Thyroid gland (tissue), 4 donors: ENCODE results near the gene PYDC2.

ENCODE experiments used
- POLR2A ChIP-seq, 2 donors: fragments of 450-650 bp; IDR thresholded peaks; one replicate each; pipeline ENCODE4 v1.6.1; 2017; ENCODE audit warnings: antibody characterized with exemption in 2 of 2, mild to moderate bottlenecking in 2 of 2, moderate library complexity in 1 of 2
- TF ChIP-seq, protein P1 (sequence below), 6 experiments: fragments of 200-600 bp in 3 of 6; fragments of 450-650 bp in 3 of 6; sonication (generic) in 3 of 6; IDR thresholded peaks; one replicate each; pipeline ENCODE4 v1.5.1; 2016 to 2019; ENCODE audit warnings: antibody characterized with exemption in 6 of 6, mild to moderate bottlenecking in 2 of 6, inconsistent platforms in 1 of 6, moderate library complexity in 1 of 6

DNA sequence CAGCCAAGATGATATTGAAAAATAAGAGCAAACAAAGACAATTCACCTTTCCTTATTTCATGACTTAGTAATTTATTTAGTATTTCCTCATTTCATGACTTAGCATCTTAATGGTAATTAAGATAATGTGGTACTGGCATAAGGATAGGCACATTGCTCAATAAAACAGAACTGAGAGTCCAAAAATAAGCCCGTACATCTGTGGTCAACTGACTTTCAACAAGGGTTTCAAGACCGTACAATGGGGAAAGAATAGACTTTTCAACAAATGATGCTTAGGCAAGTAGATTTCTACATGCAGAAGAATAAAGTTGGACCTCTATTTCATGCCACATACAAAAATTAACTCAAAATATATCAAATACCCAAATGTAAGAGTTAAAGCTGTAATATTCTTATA lies 603 bp upstream of the PYDC2 start:
- TF ChIP-seq, protein P1, sequence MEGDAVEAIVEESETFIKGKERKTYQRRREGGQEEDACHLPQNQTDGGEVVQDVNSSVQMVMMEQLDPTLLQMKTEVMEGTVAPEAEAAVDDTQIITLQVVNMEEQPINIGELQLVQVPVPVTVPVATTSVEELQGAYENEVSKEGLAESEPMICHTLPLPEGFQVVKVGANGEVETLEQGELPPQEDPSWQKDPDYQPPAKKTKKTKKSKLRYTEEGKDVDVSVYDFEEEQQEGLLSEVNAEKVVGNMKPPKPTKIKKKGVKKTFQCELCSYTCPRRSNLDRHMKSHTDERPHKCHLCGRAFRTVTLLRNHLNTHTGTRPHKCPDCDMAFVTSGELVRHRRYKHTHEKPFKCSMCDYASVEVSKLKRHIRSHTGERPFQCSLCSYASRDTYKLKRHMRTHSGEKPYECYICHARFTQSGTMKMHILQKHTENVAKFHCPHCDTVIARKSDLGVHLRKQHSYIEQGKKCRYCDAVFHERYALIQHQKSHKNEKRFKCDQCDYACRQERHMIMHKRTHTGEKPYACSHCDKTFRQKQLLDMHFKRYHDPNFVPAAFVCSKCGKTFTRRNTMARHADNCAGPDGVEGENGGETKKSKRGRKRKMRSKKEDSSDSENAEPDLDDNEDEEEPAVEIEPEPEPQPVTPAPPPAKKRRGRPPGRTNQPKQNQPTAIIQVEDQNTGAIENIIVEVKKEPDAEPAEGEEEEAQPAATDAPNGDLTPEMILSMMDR (IDR thresholded peaks at IDR 0.05), result no peak
- TF ChIP-seq POLR2A (IDR thresholded peaks at IDR 0.05), result no peak
